ENCODE data around the gene SNED1.

SNED1 gene

GRCh38 chr2:240983361-240983995 lies 14.9 kb upstream of the SNED1 start:
- H3K9me2 ChIP-seq (replicated peaks; ENCODE audit: insufficient read depth, low read length), result no peaks in the 10 kb centered on the region
- no peak overlapping the region for H3K4me3 ChIP-seq (ENCODE audit: low read length)
- no peak overlapping the region for H3K27ac ChIP-seq (ENCODE audit: low read length)
- H3K4me1 ChIP-seq (ENCODE audit: low read length), result no peaks in the 10 kb centered on the region
- TF ChIP-seq CTCF (IDR thresholded peaks at IDR 0.05; ENCODE audit: low read length) (no peak), EZH2 (optimal IDR thresholded peaks at IDR 0.05; ENCODE audit: low read depth, low read length) (no peak), EZH2phosphoT487 (IDR thresholded peaks at IDR 0.05; ENCODE audit: low read length) (no peak)
- H2AFZ ChIP-seq (ENCODE audit: low read length), result no peak overlapping the region
- no peaks in the 10 kb centered on the region for H3K36me3 ChIP-seq (replicated peaks; ENCODE audit: insufficient read depth, low read length)
- H3K79me2 ChIP-seq (ENCODE audit: low read length), result no peaks in the 10 kb centered on the region
- H3K27me3 ChIP-seq (replicated peaks; ENCODE audit: insufficient read depth, low read length), result peaks cover 20% of the 10 kb centered on the region; the same call in 1 of the 2 replicates
- DNase-seq, result no peak
- H3K4me2 ChIP-seq (ENCODE audit: low read depth, low read length), result no peak overlapping the region
- H3K9me3 ChIP-seq (replicated peaks; ENCODE audit: insufficient read depth, low read length), result no peaks in the 10 kb centered on the region
- H3F3A ChIP-seq (ENCODE audit: insufficient read depth, low read length), result no peaks in the 10 kb centered on the region
- H3K9ac ChIP-seq (ENCODE audit: low read length), result no peak overlapping the region
- no peaks in the 10 kb centered on the region for H4K20me1 ChIP-seq (ENCODE audit: insufficient read depth, low read length)

GRCh38 chr2:240983996-240984498 lies 14.4 kb upstream of the SNED1 start:
- no peaks in the 10 kb centered on the region for H4K20me1 ChIP-seq (ENCODE audit: insufficient read depth, low read length)
- H3F3A ChIP-seq (ENCODE audit: insufficient read depth, low read length), result no peaks in the 10 kb centered on the region
- no peak overlapping the region for H2AFZ ChIP-seq (ENCODE audit: low read length)
- no peaks in the 10 kb centered on the region for H3K36me3 ChIP-seq (replicated peaks; ENCODE audit: insufficient read depth, low read length)
- H3K4me3 ChIP-seq (ENCODE audit: low read length), result no peak overlapping the region
- no peak overlapping the region for H3K27ac ChIP-seq (ENCODE audit: low read length)
- no peaks in the 10 kb centered on the region for H3K9me3 ChIP-seq (replicated peaks; ENCODE audit: insufficient read depth, low read length)
- DNase-seq, result no peak
- H3K27me3 ChIP-seq (replicated peaks; ENCODE audit: insufficient read depth, low read length), result peaks cover 20% of the 10 kb centered on the region; the same call in 1 of the 2 replicates
- no peaks in the 10 kb centered on the region for H3K9me2 ChIP-seq (replicated peaks; ENCODE audit: insufficient read depth, low read length)
- H3K4me2 ChIP-seq (ENCODE audit: low read depth, low read length), result no peak overlapping the region
- TF ChIP-seq EZH2 (optimal IDR thresholded peaks at IDR 0.05; ENCODE audit: low read depth, low read length) (no peak), EZH2phosphoT487 (IDR thresholded peaks at IDR 0.05; ENCODE audit: low read length) (no peak), CTCF (IDR thresholded peaks at IDR 0.05; ENCODE audit: low read length) (no peak)
- H3K4me1 ChIP-seq (ENCODE audit: low read length), result no peaks in the 10 kb centered on the region
- H3K79me2 ChIP-seq (ENCODE audit: low read length), result no peaks in the 10 kb centered on the region
- H3K9ac ChIP-seq (ENCODE audit: low read length), result no peak overlapping the region

- Histone ChIP-seq H3K9ac (ENCODE audit: low read length) (no peak overlapping the region), H3K4me2 (ENCODE audit: low read depth, low read length) (no peak overlapping the region), H2AFZ (ENCODE audit: low read length) (no peak overlapping the region), H3K9me2 (replicated peaks; ENCODE audit: insufficient read depth, low read length) (no peaks in the 10 kb centered on the region), H3K4me3 (ENCODE audit: low read length) (no peak overlapping the region), H3K79me2 (ENCODE audit: low read length) (no peaks in the 10 kb centered on the region), H4K20me1 (ENCODE audit: insufficient read depth, low read length) (no peaks in the 10 kb centered on the region), H3F3A (ENCODE audit: insufficient read depth, low read length) (no peaks in the 10 kb centered on the region), H3K36me3 (replicated peaks; ENCODE audit: insufficient read depth, low read length) (no peaks in the 10 kb centered on the region), H3K27me3 (replicated peaks; ENCODE audit: insufficient read depth, low read length) (peaks cover 20% of the 10 kb centered on the region; the same call in 1 of the 2 replicates), H3K27ac (ENCODE audit: low read length) (no peak overlapping the region), H3K9me3 (replicated peaks; ENCODE audit: insufficient read depth, low read length) (no peaks in the 10 kb centered on the region), H3K4me1 (ENCODE audit: low read length) (no peaks in the 10 kb centered on the region)
- DNase-seq, result no peak
- no peak for TF ChIP-seq EZH2 (optimal IDR thresholded peaks at IDR 0.05; ENCODE audit: low read depth, low read length)
- no peak for TF ChIP-seq EZH2phosphoT487 (IDR thresholded peaks at IDR 0.05; ENCODE audit: low read length)
These were observed 12.3 kb upstream of the SNED1 start for GRCh38 chr2:240985881-240986786.
